ENCODE data around the gene CLCN7.

GRCh38 chr16:1505912-1506311 is 31.1 kb upstream of the CLCN7 start:
- TF ChIP-seq CTCF (IDR thresholded peaks at IDR 0.05) (no peak), POLR2A (IDR thresholded peaks at IDR 0.05) (no peak)

All from upper lobe of left lung (tissue), 4 donors.